GM12873 (cell line): ENCODE data around the gene OAS1.

Source experiments
- TF ChIP-seq, protein P1 (sequence below): IDR thresholded peaks from 2 replicates; pipeline ENCODE4 v1.5.1; 2012; ENCODE audit warnings: low read depth, mild to moderate bottlenecking, moderate library complexity, low read length, control low read depth; ENCODE audit not compliant: insufficient read depth; ENCODE audit errors: missing control alignments

Gene OAS1

DNA sequence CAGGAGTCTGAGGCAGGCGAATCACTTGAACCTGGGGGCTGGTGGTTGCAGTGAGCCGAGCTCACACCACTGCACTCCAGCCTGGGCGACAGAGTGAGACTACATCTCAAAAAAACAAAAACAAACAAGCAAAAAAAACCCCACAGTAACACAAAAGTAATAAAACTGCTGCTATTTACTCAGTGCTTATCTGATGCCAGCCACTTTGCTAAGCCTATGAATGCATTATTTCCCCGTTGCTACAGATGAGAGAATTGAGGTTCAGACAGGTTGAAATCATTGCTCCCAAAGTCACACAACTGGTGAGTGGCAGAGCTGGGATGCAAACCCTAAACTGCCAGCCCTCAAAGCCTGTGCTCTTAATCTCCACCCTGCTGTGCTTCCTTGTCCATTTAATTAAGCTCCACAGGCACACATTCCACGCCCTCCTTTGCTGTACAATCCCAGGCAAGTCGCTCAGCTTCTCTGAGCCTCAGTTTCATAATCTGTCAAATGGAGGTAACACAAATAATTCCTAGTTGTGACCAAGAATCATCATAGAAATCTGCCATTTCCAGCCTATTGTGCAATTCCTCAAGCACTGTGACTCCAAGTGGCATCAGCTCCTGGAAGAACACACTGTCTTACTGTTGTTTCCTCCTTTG is 25.8 kb downstream of the OAS1 start:
- TF ChIP-seq, protein P1, sequence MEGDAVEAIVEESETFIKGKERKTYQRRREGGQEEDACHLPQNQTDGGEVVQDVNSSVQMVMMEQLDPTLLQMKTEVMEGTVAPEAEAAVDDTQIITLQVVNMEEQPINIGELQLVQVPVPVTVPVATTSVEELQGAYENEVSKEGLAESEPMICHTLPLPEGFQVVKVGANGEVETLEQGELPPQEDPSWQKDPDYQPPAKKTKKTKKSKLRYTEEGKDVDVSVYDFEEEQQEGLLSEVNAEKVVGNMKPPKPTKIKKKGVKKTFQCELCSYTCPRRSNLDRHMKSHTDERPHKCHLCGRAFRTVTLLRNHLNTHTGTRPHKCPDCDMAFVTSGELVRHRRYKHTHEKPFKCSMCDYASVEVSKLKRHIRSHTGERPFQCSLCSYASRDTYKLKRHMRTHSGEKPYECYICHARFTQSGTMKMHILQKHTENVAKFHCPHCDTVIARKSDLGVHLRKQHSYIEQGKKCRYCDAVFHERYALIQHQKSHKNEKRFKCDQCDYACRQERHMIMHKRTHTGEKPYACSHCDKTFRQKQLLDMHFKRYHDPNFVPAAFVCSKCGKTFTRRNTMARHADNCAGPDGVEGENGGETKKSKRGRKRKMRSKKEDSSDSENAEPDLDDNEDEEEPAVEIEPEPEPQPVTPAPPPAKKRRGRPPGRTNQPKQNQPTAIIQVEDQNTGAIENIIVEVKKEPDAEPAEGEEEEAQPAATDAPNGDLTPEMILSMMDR: no peak

- TF ChIP-seq, protein P1: no peak
Measured at GRCh38 chr12:112933129-112933505, 26.4 kb downstream of the OAS1 start.

GRCh38 chr12:112936264-112936663 is 29.5 kb downstream of the OAS1 start:
- TF ChIP-seq, protein P1: no peak

- TF ChIP-seq, protein P1: no peak
Measured at GRCh38 chr12:112936927-112937326, 30.2 kb downstream of the OAS1 start.

DNA sequence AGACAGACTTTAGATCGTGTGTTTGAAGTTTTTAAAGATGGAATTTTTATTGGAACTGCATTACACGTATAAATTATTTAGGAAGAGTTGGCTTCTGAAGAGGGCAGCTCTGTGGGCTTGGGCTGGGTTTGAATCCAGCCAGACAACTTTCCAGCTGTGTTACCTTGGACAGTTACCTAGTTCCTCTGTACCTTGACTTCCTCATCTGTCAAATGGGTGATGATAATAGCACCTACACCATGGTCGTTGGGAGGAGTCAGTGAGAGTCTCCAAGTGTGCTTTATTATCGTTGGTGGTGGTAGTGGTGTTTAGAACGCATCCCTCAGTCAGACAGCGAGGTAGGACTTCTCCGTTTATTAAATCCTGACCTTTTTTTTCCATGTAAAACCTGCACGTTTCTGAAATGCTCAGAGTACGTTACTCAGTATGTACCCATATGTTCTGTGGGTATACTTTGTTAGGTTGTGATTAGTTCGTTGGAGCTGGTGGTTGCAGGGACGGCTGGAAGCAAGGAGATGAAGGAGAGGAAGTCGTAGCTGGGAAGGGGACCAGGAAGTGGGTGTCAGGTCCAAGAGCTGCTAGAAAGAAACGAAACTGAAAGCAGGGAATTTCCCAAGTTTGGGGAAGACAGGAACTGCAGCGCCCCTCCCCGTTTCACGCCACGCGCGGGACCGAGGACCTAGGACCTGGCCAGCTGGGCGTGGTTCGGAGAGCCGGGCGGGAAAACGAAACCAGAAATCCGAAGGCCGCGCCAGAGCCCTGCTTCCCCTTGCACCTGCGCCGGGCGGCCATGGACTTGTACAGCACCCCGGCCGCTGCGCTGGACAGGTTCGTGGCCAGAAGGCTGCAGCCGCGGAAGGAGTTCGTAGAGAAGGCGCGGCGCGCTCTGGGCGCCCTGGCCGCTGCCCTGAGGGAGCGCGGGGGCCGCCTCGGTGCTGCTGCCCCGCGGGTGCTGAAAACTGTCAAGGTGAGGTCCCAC is 31.3 kb downstream of the OAS1 start, which contains the start of gene OAS3:
TSS of gene OAS3 (plus strand) at position 734 of the 979 bp plus-strand sequence. CDS start at position 791, 57 bp downstream.
- TF ChIP-seq, protein P1: no peak

GRCh38 chr12:112938751-112939150 is 32.0 kb downstream of the OAS1 start:
- TF ChIP-seq, protein P1: no peak

DNA sequence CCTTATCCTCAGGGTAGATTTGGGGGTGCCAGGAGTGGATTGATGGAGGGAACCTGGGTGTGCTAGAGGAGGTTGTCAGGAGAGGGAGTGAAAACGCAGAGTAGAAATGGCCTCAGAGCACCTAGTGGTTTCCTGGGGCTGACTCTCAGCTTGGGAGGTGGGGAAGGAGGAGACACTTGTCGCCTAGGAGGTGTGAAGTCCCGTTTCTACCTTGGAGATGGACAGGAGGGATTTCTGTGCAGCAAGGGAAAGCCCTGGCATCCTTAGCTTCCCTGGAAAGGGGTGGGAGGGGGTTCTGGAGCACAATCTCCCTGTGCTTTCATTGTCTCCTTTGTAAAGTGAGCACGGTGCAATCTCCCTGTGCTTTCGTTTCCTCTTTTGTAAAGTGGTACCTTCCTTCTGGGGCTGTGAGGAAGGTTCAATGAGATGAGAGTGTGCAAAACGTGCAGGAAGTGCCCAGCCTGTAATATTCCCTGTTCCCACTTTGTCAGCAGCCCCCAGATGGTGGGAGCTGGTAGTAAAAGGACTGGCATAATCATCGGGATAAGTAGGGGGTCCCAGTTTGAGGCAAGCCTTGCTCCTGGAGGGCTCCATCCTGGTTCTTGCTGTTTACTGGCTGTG is 33.1 kb downstream of the OAS1 start:
- TF ChIP-seq, protein P1: no peak
